HepG2 (cell line): ENCODE results near the gene NECTIN3. TPM values are rescaled to one million over a fixed set of nuclear protein-coding genes. Genes with fewer than 3 reads are reported as not detected.
A peak's percentile ranks its signal among the peaks of the same experiment; 100 is the strongest.

Source experiments
- ATAC-seq: fragments of 200-7000 bp; cut with Tn5 transposase; 3 replicates; pipeline ENCODE4 v1.9.1; 2020; ENCODE audit warnings: mild to moderate bottlenecking, moderate library complexity
- BruUV-seq: library from RNA; stranded (reverse); fragments of 400-500 nt; replicated peaks from 2 replicates; lab custom pipeline; 2021; lab: Mats Ljungman, UMichigan
- CTCF ChIA-PET: fragments of 300-600 bp; formaldehyde crosslinking; extraction: SDS; loops from one replicate; lab custom pipeline; 2021; ENCODE audit warnings: low total read pairs, inconsistent platforms, low intra/inter-chr PET ratio; lab: Yijun Ruan, JAX
- POLR2A ChIA-PET: fragments of 350-600 bp; sonication (Branson Sonifier 250); formaldehyde crosslinking; loops from one replicate; lab custom pipeline; 2020; ENCODE audit warnings: antibody characterized with exemption, inconsistent platforms; lab: Yijun Ruan, JAX
- DNase-seq: peaks from one replicate; pipeline ENCODE4 v3.0.0-alpha.2; 2015; ENCODE audit warnings: low spot score
- FAIRE-seq: peaks from 3 replicates; lab custom pipeline; 2011; peaks lifted over from hg19 to GRCh38; lab: Jason Lieb, UNC
- H2AFZ ChIP-seq: one replicate; pipeline ENCODE4 v1.6.1; 2011; ENCODE audit warnings: low read length, inconsistent platforms
- H3K27ac ChIP-seq: fragments of 300-600 bp; 3 replicates; pipeline ENCODE4 v1.8.0; 2011; ENCODE audit warnings: mixed run types, mild to moderate bottlenecking, mixed read lengths, low read length, inconsistent platforms; ENCODE audit not compliant: insufficient read depth; ENCODE audit errors: extremely low read length
- H3K27me3 ChIP-seq, 2 experiments: fragments of 200-600 bp in 1 of 2; 2 replicates in 1 of 2; 3 replicates in 1 of 2; pipeline versions ENCODE4 v1.6.0 to v1.8.0; 2011; ENCODE audit warnings: low read length in 2 of 2, mild to moderate bottlenecking in 2 of 2, moderate library complexity in 2 of 2, inconsistent platforms in 1 of 2; ENCODE audit not compliant: insufficient read depth in 2 of 2, control insufficient read depth in 1 of 2
- H3K36me3 ChIP-seq, 2 experiments: fragments of 200-600 bp in 1 of 2; replicated peaks in 1 of 2; 2 replicates in 1 of 2; 3 replicates in 1 of 2; pipeline versions ENCODE4 v1.5.1 to v1.8.0; 2011; ENCODE audit warnings: low read length in 2 of 2, inconsistent platforms in 1 of 2; ENCODE audit not compliant: insufficient read depth in 2 of 2, control insufficient read depth in 1 of 2
- H3K4me1 ChIP-seq: 2 replicates; pipeline ENCODE4 v1.5.1; 2012; ENCODE audit warnings: low read length, inconsistent platforms; ENCODE audit not compliant: insufficient read depth
- H3K4me2 ChIP-seq: 2 replicates; pipeline ENCODE4 v1.6.0; 2011; ENCODE audit warnings: low read depth, low read length, inconsistent platforms
- H3K4me3 ChIP-seq, 3 experiments: fragments of 200-600 bp in 1 of 3; sonication (generic), shearing (Covaris generic) in 1 of 3; replicated peaks in 1 of 3; 2 replicates each; pipeline ENCODE4 v1.5.1; 2011 to 2016; ENCODE audit warnings: low read length in 3 of 3, inconsistent platforms in 2 of 3, low read depth in 2 of 3, mild to moderate bottlenecking in 2 of 3, control low read depth in 1 of 3, mixed read lengths in 1 of 3; ENCODE audit not compliant: insufficient read depth in 1 of 3
- H3K79me2 ChIP-seq: one replicate; pipeline ENCODE4 v1.6.1; 2011; ENCODE audit warnings: low read length, inconsistent platforms; ENCODE audit not compliant: insufficient read depth
- H3K9ac ChIP-seq: 2 replicates; pipeline ENCODE4 v1.6.0; 2011; ENCODE audit warnings: mild to moderate bottlenecking, low read depth, low read length, inconsistent platforms; ENCODE audit not compliant: insufficient read depth
- H3K9me3 ChIP-seq: 2 replicates; pipeline ENCODE4 v1.5.1; 2012; ENCODE audit warnings: mild to moderate bottlenecking, low read length
- H4K20me1 ChIP-seq: 2 replicates; pipeline ENCODE4 v1.6.0; 2011; ENCODE audit warnings: inconsistent platforms, mild to moderate bottlenecking, low read length, moderate library complexity; ENCODE audit not compliant: insufficient read depth
- FOXA1 ChIP-seq, 2 experiments: fragments of 450-650 bp in 1 of 2; sonication (generic) in 1 of 2; formaldehyde crosslinking in 1 of 2; IDR thresholded peaks; 2 replicates each; pipeline versions ENCODE4 v1.4.0 to v1.6.1; 2016 to 2020; ENCODE audit warnings: missing genetic modification reagents in 1 of 2
- FOXO1 ChIP-seq: sonication (generic); formaldehyde crosslinking; IDR thresholded peaks from 2 replicates; pipeline ENCODE4 v1.4.0; 2020; ENCODE audit warnings: missing genetic modification reagents
- MAFF ChIP-seq: IDR thresholded peaks from 2 replicates; pipeline ENCODE4 v1.6.1; 2011; ENCODE audit warnings: low read depth, low read length, improper control_type of control experiment
- MAFK ChIP-seq, 2 experiments: IDR thresholded peaks in 1 of 2; conservative IDR thresholded peaks in 1 of 2; 2 replicates each; pipeline ENCODE4 v1.6.1; 2011; ENCODE audit warnings: improper control_type of control experiment in 2 of 2, low read length in 2 of 2
- MATR3 ChIP-seq: sonication (generic); formaldehyde crosslinking; IDR thresholded peaks from 2 replicates; pipeline ENCODE4 v1.4.0; 2020; ENCODE audit warnings: missing genetic modification reagents
- WGBS: methylation state at CpG from one replicate; pipeline ENCODE4 v1.1.6; 2017; ENCODE audit warnings: low lambda C conversion rate; 5-methylcytosine and 5-hydroxymethylcytosine counted together
- in situ Hi-C: cut with HindIII; loops from 2 replicates; pipeline ENCODE4 v1.10.0; 2017; ENCODE audit warnings: low pct_unique_long_range_greater_than_20kb; ENCODE audit not compliant: extremely low pct_ligation_motif_present
- intact Hi-C: fragments of 100-400 bp; cut with micrococcal nuclease; formaldehyde crosslinking; loops from one replicate; pipeline ENCODE4 v1.10.0; 2022; ENCODE audit not compliant: unreplicated experiment
- polyA plus RNA-seq, 8 experiments: library from polyadenylated mRNA; depleted of rRNA in 3 of 8; stranded (reverse) in 7 of 8; unstranded in 1 of 8; fragments of >200 nt; fragmentation: Illumina TruSeq in 4 of 8; extraction: Trizol in 4 of 8; gene quantifications; 2 replicates each; pipeline versions ENCODE4 v1.2.1 to v1.2.3, GENCODE V29; 2011 to 2016; ENCODE audit warnings: low read depth in 4 of 8, missing spikeins in 1 of 8, mixed read lengths in 1 of 8; ENCODE audit not compliant: insufficient read depth in 1 of 8
- total RNA-seq, 5 experiments: library from RNA; depleted of rRNA; stranded (reverse); fragments of >200 nt; fragmentation: Illumina TruSeq; extraction: Trizol; gene quantifications; 2 replicates each; pipeline ENCODE4 v1.2.3, GENCODE V29; 2016; ENCODE audit warnings: low read depth in 1 of 5

Gene NECTIN3
- total and polyA plus RNA-seq, 2 of the 13 experiments (the other 11 are each of a cell fraction or from before 2014, with no cell fraction given) = 10.4 to 45.1 TPM

DNA sequence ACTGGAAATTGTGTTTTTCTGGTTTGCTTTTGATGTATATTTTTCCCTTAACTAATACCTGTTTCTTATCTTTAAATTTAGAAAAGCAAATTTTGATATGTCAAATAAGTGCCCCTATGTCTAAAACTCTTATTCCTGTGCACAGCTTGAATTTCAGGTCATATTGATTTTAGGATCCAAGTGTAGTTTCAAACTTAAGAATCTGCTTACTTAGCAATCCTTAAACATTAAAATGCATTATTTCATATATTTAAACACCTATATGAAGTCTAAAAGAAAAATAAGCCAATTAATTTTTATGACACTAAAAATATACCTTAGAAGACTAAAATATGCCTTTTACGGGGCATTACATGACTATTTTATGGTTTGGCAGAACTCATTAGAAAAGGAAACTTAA lies 59.2 kb downstream of the NECTIN3 start:
- CTCF ChIA-PET = no interaction called here
- Histone ChIP-seq H3K4me1 (no peaks in the 10 kb centered on the region), H3K9me3 (no peaks in the 10 kb centered on the region), H3K27ac (no peak overlapping the region), H3K4me2 (no peak overlapping the region), H3K79me2 (no peaks in the 10 kb centered on the region), H3K36me3 (no peaks in the 10 kb centered on the region; a peak in 1 of 5 replicates), H3K9ac (no peak overlapping the region), H4K20me1 (no peaks in the 10 kb centered on the region), H3K4me3 (no peak overlapping the region), H3K27me3 (no peaks in the 10 kb centered on the region), H2AFZ (no peak overlapping the region)
- ATAC-seq = no peak
- WGBS = 98% methylated on average over 1 of the region's 1 CpG
- BruUV-seq = no TSS peak
- no peak for FAIRE-seq
- DNase-seq = no peak
- in situ Hi-C loops (no loop called here), intact Hi-C loops (no loop called here)
- POLR2A ChIA-PET = no interaction called here
- TF ChIP-seq MAFF (peak; percentile 68; the same call in 1 of the 2 replicates), MATR3 (CRISPR knock-in tag) (no peak), MAFK (conservative IDR thresholded peaks at IDR 0.05 in 1 of 2, IDR thresholded peaks at IDR 0.05 in 1 of 2; ENCODE audit: low read length in 2 of 2) (peak; percentile 54 to 80)

DNA sequence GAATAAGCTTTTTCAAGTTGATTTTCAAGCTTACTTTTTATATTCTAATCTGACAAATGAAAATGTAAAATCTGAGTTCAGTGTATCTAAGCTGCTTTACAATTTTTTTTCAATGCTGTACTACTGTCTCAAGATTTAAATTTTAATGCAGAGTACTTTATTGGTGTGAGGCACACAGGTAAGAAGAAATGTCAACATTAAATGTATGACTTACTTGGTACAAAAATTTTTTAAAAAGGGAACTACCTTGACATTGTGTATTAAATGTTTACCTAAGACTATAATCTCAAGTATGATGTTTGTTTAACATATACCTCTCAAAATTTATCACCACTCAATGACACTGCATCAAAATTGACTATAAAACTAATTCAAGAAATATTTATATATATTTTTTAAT lies 62.7 kb downstream of the NECTIN3 start:
- no peak for ATAC-seq
- BruUV-seq = no TSS peak
- POLR2A ChIA-PET = no interaction called here

More for the DNA sequence above, 62.7 kb downstream of the NECTIN3 start:
- intact Hi-C loops (no loop called here), in situ Hi-C loops (no loop called here)
- no peak for FAIRE-seq
- no peak overlapping the region for H2AFZ ChIP-seq
- H4K20me1 ChIP-seq = no peaks in the 10 kb centered on the region
- TF ChIP-seq FOXA1 (IDR thresholded peaks at IDR 0.05) = 0 out of 2 replicates have a peak, but pooled peaks have one; percentile 49
- no peak for TF ChIP-seq FOXA1 (CRISPR knock-in tag; IDR thresholded peaks at IDR 0.05)
- TF ChIP-seq FOXO1 (CRISPR knock-in tag) = no peak
- DNase-seq = no peak
- no peak overlapping the region for H3K9ac ChIP-seq
- no peak overlapping the region for H3K27ac ChIP-seq
- H3K79me2 ChIP-seq = no peaks in the 10 kb centered on the region
- no peaks in the 10 kb centered on the region; a peak in 1 of 5 replicates for H3K36me3 ChIP-seq
- H3K27me3 ChIP-seq = no peaks in the 10 kb centered on the region
- CTCF ChIA-PET = no interaction called here
- H3K4me2 ChIP-seq = no peak overlapping the region
- no peaks in the 10 kb centered on the region for H3K4me1 ChIP-seq
- no peaks in the 10 kb centered on the region for H3K9me3 ChIP-seq
- H3K4me3 ChIP-seq = no peak overlapping the region
